Measurements from ENCODE around the gene NOSIP.

NOSIP gene

DNA sequence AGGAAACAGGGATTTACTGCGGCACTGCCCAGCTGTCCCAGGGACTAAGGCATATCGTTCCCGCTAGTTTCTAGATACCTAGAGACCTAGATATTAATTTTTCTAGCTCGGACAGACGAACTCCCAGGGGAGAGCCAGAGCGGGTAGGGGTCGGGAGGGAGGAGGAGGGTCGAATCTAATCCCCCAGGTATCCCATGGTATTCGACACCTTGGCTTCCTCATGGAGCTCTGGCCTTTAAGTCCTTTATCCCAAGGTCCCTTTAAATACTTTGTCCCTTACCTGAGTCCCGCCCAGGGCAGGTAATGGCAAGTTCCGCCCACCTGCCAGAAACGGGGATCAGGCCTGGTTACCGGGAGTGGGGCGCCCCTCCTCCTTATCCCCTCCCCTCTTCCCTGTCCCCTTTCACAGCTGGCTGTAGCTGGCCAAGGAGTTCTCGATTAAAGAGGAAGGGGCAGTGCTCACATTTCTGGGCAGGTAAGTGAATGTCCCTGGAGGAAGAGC, 702 bp upstream of the NOSIP start, which contains the start of gene PRRG2:
TSS of gene PRRG2 (plus strand) at position 310 of the 502 bp plus-strand sequence. CDS start 1,904 bp downstream, outside the sequence.
- FAIRE-seq = no peak
- DNase-seq (ENCODE audit: insufficient read length, low spot score) = no peak
- TF ChIP-seq, protein P1, sequence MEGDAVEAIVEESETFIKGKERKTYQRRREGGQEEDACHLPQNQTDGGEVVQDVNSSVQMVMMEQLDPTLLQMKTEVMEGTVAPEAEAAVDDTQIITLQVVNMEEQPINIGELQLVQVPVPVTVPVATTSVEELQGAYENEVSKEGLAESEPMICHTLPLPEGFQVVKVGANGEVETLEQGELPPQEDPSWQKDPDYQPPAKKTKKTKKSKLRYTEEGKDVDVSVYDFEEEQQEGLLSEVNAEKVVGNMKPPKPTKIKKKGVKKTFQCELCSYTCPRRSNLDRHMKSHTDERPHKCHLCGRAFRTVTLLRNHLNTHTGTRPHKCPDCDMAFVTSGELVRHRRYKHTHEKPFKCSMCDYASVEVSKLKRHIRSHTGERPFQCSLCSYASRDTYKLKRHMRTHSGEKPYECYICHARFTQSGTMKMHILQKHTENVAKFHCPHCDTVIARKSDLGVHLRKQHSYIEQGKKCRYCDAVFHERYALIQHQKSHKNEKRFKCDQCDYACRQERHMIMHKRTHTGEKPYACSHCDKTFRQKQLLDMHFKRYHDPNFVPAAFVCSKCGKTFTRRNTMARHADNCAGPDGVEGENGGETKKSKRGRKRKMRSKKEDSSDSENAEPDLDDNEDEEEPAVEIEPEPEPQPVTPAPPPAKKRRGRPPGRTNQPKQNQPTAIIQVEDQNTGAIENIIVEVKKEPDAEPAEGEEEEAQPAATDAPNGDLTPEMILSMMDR (IDR thresholded peaks at IDR 0.05; ENCODE audit: insufficient read depth, missing control alignments) = no peak

DNA sequence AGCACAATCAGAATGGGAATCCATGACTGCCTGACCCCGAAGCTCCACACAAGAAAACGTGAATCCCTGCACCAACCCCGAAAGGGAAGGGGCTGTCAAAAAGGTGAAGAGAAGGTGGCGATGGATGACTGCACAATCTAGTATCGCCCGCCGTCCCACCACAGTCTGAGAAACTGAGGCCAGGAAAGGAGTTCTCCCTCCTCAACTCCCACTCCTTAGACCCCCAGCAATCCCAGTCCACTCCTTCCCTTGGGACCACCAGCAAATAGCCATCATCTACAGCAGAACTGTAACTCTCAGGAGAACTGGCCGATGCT, 451 bp downstream of the NOSIP start:
- FAIRE-seq (no peak), DNase-seq (ENCODE audit: insufficient read length, low spot score) (no peak)
- TF ChIP-seq, protein P1 (IDR thresholded peaks at IDR 0.05; ENCODE audit: insufficient read depth, missing control alignments) = no peak

DNA sequence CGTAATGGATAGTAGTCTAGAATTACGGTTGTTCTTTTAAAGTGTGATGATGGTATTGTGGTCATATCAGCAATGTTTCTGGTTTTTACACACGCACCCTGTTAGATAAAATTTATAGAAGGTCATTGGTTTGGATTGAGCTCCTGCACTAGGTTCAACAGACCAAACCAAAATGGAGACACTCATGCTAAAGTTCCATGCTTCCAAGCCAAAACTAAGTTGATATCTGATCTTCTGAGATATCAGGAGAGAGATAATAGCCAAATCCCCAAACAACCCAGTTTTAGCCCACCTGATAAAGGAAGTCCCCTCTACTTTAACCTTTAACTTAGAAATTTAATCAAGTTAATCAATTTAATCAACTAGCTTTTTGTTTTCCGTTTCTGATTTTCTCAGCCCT, 1.2 kb downstream of the NOSIP start:
- no peak for DNase-seq (ENCODE audit: insufficient read length, low spot score)
- no peak for FAIRE-seq
- TF ChIP-seq, protein P1 (IDR thresholded peaks at IDR 0.05; ENCODE audit: insufficient read depth, missing control alignments) = no peak

DNA sequence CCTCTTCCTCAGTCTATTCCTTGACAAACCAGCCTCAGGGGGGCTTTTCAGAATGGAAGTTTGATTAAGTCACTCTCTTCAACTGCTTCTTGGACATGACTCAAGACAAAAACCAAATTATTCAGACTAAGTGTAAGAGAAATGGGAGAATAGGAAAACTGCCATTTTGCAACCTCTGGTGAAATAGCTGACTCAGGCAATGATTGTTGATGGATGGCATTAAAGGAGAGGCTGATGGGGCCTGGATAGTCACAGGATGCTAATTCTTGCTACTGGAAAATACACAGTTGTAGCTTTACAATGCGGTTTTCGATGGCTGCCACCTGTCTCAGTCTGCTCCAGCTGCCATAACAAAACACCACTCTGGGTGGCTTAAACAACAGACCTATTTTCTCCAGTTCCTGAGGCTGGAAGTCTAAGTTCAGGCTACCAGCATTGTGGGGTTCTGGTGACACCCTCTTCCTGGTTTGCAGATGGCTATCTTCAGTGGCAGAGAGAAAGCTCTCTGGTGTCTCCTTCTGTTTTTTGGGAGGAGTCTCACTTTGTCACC, 6.1 kb downstream of the NOSIP start:
- TF ChIP-seq, protein P1 (IDR thresholded peaks at IDR 0.05; ENCODE audit: insufficient read depth, missing control alignments) = no peak
- FAIRE-seq = no peak
- DNase-seq (ENCODE audit: insufficient read length, low spot score) = no peak

DNA sequence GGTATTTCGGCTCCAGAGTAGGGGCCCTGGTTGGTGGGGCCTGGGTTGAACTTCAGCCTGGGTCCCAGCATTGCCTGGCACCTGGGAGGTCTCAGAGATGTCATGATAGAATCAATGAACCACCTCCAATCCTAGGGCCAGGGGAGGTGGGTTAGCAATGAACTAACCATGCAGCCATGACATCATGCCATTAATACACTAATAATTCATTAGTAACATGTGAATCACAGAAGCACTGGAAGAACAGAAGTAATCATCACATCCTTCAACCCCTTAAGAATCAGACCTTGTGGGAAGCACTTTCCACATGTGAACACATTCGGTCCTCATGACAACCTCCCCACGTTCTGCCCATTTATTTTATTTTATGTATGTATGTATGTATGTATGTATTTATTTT, 6.9 kb downstream of the NOSIP start:
- FAIRE-seq = no peak
- TF ChIP-seq, protein P1 (IDR thresholded peaks at IDR 0.05; ENCODE audit: insufficient read depth, missing control alignments) = no peak
- no peak for DNase-seq (ENCODE audit: insufficient read length, low spot score)

DNA sequence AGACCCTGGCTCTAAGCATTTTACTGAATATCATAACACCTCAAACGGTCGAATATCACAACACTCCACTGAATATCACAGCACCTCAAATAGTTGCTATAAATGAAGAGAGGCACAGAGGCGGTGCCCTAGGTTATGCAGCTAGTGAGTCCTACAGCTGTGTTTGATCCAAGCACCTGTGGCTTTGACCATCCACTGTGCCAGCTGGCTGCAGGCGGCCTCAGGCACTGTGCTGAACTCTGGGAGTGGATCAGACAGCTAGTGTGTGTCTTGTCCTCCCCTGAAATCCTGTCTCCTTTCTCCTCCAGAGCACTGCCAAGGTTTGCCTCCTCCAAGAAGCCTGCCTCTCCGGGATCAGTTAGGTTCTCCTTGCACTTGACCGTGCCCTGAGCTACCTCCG, 7.3 kb downstream of the NOSIP start:
- DNase-seq (ENCODE audit: insufficient read length, low spot score) (no peak), FAIRE-seq (no peak)
- TF ChIP-seq, protein P1 (IDR thresholded peaks at IDR 0.05; ENCODE audit: insufficient read depth, missing control alignments) = no peak

DNA sequence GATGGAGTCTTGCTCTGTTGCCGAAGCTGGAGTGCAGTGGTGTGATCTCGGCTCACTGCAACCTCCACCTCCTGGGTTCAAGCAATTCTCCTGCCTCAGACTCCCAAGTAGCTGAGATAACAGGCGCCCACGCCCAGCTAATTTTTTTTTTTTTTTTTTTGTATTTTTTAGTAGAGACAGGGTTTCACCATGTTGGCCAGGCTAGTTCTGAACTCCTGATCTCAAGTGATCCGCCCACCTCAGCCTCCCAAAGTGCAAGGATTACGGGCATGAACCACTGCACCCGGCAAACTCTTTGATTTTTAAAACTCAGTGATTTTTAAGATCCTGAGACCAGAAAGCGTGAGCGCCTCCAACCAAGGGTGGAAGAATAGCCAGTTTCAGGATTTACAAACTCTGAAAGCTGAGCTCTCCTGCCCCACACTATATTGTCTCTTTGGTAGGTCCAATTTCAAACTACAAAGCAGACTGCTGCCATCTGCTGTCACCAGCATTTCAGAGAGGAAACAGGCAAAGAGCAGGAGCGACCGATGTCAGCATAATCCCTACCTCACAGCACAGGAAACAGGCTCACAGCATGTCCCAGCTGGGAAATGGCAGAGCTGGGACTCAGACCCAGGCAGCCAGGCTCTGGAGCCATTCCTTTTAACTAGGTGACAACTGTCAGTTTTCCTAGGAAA, 9.2 kb downstream of the NOSIP start:
- DNase-seq (ENCODE audit: insufficient read length, low spot score) (no peak), FAIRE-seq (no peak)
- TF ChIP-seq, protein P1 (IDR thresholded peaks at IDR 0.05; ENCODE audit: insufficient read depth, missing control alignments) = peak; percentile 51

All from D721Med (cell line).